Spleen (tissue), 7 donors: ENCODE measurements around the gene TMCO4.

ENCODE experiments used
- CTCF ChIP-seq, 11 experiments: fragments of 200-600 bp in 7 of 11; fragments of 450-650 bp in 4 of 11; sonication (generic) in 4 of 11; IDR thresholded peaks in 8 of 11; conservative IDR thresholded peaks in 3 of 11; 1 replicate in 7 of 11; 2 replicates in 4 of 11; pipeline versions ENCODE4 v1.4.0 to v1.8.0; 2016 to 2021; ENCODE audit warnings: antibody characterized with exemption in 11 of 11, inconsistent platforms in 4 of 11, mild to moderate bottlenecking in 1 of 11
- POLR2A ChIP-seq, 3 donors: fragments of 450-650 bp; IDR thresholded peaks; one replicate each; pipeline ENCODE4 v1.5.1; 2017; ENCODE audit warnings: antibody characterized with exemption in 3 of 3, mild to moderate bottlenecking in 1 of 3
- donor health status: DM: no; HTN: no; CAD: no; lungs with moderate emphysema.
- donor health status: DM: no; HTN: no; CAD: no.
- donor health status: DM: no; HTN: no; CAD: no.

GRCh38 chr1:19665496-19666465 lies 133.9 kb downstream of the TMCO4 start:
- TF ChIP-seq CTCF (IDR thresholded peaks at IDR 0.05 in 8 of 11, conservative IDR thresholded peaks at IDR 0.05 in 3 of 11), result no peak
- TF ChIP-seq POLR2A (IDR thresholded peaks at IDR 0.05), result no peak
